ENCODE data around the gene WWOX.

- TF ChIP-seq CTCF (IDR thresholded peaks at IDR 0.05; ENCODE audit: low read depth, low read length) (no peak), POLR2A (IDR thresholded peaks at IDR 0.05; ENCODE audit: extremely low read depth, insufficient read length) (no peak), MYC (IDR thresholded peaks at IDR 0.05; ENCODE audit: low read depth, low read length) (no peak), MAX (IDR thresholded peaks at IDR 0.05; ENCODE audit: low read depth, low read length) (no peak)
Measured at GRCh38 chr16:78069913-78070312, 29.5 kb upstream of the WWOX start.

Data from NB4 (cell line).